GM12891 (cell line): ENCODE data around the gene SURF4.
A peak's percentile ranks its signal among the peaks of the same experiment; 100 is the strongest.

Experiments used
- PAX5 ChIP-seq: IDR thresholded peaks from 2 replicates; pipeline ENCODE4 v1.6.1; 2011; ENCODE audit warnings: low read length, moderate library complexity, mild to moderate bottlenecking; ENCODE audit not compliant: insufficient read depth, severe bottlenecking
- POLR2A ChIP-seq: IDR thresholded peaks from 2 replicates; pipeline ENCODE4 v1.6.1; 2011; ENCODE audit warnings: low read depth, low read length, control low read depth
- POLR2AphosphoS5 ChIP-seq: IDR thresholded peaks from 2 replicates; pipeline ENCODE4 v1.6.1; 2011; ENCODE audit warnings: low read depth, low read length, control low read depth
- POU2F2 ChIP-seq: IDR thresholded peaks from 2 replicates; pipeline ENCODE4 v1.6.1; 2011; ENCODE audit warnings: low read depth, mild to moderate bottlenecking, control low read depth, low read length, moderate library complexity
- SPI1 ChIP-seq: IDR thresholded peaks from 2 replicates; pipeline ENCODE4 v1.6.1; 2011; ENCODE audit warnings: low read depth, low read length, control low read depth
- TAF1 ChIP-seq: IDR thresholded peaks from 2 replicates; pipeline ENCODE4 v1.6.1; 2011; ENCODE audit warnings: low read depth, low read length, control low read depth

DNA sequence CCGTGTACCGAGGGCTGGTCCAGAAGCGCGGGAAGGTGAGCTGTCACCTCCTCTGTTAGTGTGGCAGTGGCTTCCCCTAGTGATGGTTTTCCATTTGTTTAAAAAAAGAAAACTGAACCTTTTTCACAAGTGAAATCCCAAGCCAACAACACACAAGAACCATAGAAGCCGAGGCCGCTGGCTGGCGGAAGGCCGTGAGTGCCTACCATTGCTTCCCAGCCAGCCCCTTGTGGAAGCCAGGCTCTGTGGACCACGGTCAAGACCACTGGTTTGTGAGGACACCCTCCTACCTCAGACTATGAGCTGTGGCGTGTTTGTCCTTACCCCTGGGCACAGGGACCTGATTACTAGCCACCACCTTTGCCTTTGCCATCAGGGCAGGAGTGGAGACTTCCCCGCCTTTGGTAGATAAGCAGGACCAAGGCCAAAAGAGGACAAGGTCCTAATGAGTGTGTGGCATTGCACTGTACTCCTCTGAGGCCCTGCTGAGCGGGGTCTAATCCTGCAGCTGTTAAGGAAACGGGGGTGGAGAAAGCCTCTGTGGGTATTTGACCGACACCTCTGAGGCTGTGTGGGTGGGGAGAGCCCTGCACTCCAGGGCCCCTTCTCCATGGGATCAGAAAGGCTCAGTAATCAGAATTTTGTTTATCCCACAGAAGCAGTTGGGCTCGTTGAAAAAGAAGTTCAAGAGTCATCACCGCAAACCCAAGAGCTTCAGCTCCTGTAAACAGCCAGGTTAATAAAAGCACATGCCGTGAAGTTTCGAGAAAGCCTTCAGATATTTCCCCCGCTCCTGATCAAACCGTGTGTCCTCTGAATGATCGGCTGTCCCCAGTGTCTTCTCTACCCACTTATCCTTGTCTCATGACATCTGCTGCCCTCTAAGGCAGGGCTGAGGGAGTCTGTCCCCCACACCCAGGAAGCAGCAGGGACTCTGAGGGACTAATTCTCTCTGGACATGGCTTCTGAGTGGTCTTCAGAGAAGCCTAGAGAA is 15.2 kb downstream of the SURF4 start:
- TF ChIP-seq POU2F2 (0 out of 2 replicates have a peak, but pooled peaks have one; percentile 11), POLR2AphosphoS5 (no peak), POLR2A (no peak; the same call in 1 of the 2 replicates), TAF1 (no peak), SPI1 (no peak), PAX5 (no peak)
